NCI-H2227 (cell line): ENCODE results near the gene ARHGAP4.

Experiments
- DNase-seq: peaks from one replicate; lab custom pipeline; 2025; ENCODE audit not compliant: unreplicated experiment; lab: John Stamatoyannopoulos, UW

Gene ARHGAP4

DNA sequence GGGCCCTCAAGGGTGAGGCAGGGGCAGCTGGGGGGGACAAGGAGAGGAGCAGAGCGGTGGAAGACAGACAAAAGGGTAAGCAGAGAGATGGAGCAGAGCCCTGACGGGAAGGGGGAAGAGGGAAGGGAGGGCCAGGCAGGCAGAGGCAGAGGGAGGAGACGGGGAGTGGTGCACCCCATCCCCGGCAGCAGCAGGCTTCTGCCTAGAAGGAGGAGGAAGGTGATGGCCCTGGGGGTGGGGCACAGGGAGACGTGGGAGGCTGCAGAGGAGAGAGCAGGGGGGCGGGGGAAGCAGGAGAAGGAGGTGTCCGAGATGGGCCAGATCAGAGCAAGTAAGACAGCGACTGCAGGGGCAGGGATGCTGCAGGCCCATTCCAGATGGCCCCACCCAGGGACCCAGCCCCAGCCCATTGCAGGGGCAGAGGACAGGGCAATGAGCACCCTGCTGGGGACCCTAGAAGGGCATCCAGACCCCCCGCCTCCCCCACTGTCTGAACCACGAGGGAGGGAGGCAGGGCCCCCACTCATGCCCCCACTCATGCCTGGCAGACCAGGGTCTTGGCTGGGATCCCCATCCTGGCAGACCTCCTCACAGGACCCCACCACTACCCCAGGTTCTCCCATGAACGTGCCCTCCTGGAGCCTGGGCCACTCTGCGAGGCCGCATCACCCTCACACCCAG lies 42.8 kb downstream of the ARHGAP4 start:
- DNase-seq = peak; percentile 53

DNA sequence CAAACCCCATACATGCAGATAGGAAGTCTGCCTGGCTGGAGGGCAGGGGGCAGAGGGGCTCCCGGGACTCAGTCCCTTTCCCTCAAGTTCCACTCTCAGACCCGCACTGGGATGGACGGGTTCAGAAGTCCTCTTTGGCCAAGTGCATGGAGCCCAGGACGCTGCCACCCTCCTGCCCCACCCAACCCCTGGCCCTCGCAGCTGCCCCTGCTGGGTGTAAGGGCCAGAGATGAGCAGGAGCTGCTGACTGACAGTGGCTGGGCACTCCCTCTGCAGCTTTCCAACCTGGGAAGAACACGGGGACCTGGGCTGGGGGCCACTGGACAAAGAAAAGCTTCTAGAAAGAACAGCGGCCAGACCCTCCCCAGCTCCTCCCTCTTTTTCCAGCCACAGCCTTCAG lies 43.5 kb downstream of the ARHGAP4 start:
- peak; percentile 14 for DNase-seq

DNA sequence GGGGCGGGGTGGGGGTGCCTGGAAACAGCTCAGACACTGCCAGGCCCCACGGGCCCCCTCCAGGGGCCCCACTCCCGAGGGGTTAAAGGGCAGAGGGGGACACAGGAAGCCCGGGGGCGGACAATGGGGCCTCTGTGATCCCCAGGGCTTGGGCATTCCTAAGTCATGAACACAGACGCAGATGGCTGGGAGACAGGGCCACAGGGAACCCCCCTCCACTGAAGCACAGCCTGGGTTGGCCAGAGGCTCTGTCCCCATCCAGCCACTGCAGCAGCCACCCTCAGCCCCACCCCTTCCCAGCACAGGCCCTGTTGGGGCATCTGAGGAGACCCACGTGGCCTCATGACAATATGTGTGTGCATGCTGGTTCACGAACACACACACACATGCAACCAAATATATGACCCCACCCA lies 44.0 kb downstream of the ARHGAP4 start:
- peak; percentile 21 for DNase-seq

DNA sequence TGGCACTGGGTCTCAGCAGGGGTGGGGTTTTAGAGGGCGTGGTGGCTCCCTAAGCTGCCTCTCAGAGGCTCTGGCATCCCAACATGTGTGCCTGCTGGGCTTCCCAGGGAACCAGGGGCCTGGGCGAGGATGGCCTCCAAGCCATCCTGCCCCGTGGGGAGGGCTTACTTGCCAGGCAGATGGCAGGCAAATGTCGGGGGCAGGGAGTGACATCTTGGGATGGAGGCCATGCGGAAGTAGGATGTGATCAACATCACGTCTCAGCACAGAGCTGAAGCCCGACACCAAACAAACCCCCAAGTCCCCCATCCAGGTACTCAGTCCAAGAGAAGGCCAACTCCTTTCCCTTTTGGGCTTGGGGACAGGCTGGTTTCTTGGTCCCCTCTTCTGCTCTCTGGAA lies 44.8 kb downstream of the ARHGAP4 start:
- no peak for DNase-seq

DNA sequence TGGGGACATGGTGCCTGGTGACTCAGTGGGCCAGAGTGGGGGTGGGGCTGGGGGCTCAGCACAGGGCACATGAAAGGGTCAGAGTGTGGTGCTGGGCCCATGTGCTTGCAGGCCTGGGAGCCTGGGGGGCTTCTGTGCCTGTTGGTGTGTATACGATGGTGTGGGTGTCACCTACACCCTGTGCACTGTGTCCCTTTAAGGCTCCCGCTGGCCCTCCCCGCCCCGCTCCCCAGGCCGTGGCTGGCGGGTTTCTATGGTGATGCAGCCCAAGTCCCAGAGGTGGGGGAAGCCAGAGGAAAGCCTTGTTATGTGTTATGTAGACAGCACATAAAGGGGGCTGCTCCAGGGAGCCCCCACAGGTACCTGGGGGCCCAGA lies 45.6 kb downstream of the ARHGAP4 start:
- peak; percentile 34 for DNase-seq

DNA sequence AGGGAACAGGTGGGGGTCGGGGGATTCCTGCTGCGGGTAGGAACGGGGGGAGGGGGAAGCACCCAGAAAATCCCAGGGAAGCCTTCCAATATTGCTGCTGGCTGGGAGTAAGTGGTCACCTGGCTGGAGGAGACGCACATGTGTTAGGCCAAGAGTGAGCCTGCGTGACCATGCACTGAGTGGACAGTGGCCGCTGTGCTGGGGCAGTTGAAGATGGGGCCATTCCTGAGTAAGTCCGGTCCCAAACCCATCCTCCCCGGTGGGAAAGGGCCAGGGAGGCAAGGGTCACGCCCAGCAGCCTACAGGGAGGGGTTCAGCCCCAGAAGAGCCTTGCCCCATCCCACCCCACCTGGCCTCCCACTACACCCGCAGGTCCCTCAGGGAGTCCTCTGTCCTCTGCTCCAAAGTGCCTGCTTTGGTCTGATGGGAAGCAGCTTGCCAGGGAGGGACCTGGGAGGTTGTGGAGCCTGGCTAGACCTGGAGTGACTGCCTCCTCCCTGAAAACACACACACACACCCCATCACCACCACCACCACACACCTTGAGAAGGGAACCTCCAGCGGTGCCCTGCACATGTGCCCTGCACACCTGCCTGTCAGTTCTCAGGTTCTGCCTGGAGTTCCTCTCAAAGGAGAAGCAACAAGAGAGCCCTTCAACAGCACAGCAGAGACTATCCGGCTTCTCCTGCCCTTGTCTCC lies 46.2 kb downstream of the ARHGAP4 start:
- no peak for DNase-seq

DNA sequence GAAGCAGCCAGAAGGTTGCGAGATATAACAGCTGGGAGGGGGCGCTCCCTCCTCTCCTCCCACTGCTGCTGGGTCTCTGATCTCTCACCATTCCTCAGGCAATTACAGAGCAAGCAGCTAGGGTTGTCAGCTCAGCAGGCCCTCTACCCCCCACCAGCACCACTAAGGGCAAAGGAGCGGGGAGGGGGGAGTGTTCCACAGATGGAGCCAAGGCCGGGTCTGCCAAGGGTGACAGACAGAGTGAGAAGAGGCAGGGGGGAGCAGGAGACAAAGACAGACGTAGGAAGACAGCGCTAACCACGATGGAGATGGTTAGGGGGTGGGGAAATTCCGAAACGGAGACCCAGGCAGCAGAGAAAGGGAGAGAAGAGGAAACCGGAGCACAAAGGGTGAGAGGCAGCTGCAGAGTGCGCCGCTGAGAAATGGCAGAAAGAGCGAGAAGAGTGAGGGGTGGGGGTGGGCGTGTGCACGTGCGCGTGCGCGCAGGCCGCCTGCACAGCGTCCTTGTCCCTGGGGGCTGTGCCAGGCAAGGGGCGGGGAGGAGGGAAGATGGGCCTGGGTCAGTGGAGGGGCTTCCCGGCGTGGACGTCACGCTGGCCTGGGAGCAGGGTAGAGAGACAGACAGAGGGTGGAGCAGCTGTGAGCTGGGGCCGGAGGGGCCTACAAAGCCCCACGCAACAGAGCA lies 47.0 kb downstream of the ARHGAP4 start:
- peak; percentile 85 for DNase-seq

DNA sequence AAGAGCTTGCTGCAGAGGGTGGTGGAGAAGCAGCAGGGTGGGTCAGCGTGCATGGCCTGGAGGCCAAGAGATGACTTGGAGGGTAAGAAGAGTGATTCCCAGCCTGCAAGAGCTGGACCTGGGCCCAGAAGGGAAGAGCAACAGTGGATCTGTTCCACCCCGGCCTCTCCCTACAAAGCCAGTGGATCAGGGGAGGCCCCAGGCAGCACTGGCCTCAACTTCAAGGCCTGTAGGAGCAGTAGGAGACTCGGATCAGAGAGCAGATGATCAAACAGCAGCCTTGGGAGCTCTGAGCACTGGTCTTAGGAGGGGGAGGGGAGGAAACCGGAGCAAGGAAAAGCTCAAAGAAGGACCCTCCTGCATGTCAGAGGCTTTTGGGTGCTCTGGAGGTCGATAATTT lies 47.7 kb downstream of the ARHGAP4 start:
- DNase-seq = no peak

DNA sequence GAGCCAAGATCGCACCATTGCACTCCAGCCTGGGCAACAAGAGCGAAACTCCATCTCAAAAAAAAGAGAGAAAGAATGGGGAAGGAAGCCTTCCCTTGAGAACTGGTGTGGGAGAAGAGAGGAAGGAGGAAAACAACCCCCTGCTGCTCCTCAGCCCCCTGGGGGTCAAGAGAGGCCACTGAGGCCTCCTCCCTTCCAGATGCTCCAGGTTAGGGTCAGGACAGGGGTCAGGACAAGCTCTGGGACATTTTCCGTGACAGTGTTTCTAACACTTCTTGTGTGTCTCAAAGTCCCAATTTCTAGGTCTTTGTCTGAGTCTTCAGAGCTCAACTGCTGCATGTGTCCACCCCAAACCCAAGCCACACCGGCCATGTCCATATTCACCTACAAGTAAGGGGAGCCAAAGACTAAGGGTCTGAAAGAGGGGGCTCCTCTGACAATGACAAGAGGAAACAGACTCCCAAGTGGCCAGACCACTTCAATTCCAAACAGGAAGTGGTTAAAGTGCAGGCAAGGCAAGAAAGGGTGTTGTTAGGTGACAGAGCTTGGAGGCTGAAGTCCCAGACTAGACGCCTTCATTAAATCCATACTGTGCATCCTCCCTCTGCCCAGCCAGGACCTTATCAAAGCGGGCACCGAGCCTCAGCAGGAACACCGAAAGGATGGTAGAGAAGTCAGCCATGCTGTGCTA lies 48.3 kb downstream of the ARHGAP4 start:
- no peak for DNase-seq

DNA sequence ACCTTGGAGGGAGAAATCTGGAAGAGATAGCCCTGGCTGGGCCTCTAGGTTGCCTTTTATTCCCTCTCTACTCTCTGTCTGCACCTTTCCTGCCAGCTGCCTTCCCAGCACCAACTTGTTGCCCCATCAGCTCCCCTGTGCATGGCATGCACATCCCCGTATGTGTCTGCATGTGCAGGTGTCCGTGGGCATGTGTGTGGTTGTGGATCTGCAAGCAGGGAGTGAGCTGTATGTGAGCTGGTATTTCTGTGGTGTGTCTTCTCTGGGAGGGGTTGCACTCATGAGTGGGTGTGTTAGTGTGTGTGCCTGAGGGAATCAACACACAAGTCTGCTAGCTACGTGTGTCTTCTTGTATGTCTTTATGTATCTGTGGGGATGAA lies 50.0 kb downstream of the ARHGAP4 start:
- no peak for DNase-seq

DNA sequence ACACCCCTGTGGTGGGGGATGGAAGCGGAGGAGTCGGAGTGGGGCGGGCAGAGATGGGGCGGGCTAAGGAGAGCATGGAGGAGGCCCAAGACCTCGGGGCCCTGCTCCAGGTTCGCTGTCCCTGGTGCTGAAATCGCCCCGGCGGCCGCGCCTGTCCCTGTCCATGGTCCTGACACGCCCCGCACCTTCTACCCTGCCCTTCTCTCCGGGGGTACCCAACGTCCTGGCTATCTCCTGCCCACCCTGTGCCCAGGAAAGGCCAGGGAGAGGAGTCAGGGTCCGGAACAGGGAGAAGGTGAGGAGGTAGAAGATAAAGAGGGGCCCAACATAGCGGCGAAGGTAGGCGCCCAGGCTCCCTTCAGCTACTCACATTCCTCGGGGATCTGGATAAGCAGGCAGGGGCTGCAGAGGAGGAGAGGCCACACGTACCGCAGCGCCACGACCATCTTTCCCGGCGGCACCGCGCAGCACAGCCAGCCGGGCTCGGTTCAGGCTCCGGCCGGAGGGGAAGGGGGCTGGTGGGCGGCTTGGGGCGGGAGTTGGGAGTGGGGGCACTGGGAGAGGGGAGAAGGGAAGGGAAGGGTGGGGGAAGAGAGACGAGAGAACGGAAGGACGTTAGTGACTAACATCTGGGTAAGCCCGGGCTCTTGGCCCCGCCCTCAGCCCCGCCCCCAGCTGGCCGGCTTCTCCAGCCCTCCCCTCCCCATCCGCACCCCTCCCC lies 50.5 kb downstream of the ARHGAP4 start:
- peak; percentile 62 for DNase-seq

DNA sequence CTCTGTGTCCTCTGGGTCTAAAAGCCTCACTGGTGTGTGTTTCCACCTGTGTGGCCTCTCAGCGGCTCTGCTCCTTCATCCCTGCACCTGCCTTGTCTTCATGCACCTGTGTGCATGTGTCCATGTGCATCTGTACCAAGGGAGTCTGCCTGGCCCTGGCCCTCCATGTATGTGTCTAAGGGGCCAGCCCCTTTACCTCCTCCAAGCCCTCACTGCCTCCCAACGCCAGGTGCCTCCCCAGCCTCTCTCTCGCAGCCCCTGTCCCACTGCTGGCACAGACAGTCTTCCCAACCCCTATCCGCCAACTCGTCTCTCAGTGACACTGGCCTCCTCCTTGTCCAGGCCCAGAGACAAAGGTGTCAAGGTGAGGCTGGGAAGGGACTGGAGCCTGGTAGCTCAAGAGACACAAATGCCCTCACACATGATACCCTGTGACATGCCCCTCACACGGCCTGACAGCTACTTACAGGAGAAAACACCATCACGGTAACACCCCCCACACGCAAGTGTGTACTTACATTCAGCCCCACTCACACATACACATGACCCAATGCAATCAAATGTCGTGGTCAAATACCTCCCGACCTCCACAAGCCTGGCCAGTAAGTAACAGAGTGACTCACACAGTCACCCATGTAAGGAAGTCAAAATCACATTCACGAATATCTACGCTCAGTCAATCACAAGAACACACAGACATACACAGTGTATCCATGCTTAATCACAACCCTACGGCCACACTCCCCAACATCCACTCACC lies 51.5 kb downstream of the ARHGAP4 start:
- DNase-seq = no peak

DNA sequence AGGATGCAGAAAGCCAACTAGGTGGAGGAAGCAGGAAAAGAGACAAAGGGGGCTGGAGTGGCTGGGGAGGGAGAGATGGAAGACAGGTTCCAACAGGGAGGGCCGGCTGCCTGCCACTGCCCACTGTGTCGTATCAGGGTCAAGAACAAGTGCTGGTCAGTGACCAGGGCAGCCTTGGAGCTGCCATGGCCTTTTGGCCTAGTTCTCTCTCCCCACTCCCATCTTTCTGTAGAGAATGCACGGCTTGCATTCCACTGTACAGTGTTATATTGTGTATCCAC lies 52.0 kb downstream of the ARHGAP4 start:
- no peak for DNase-seq

DNA sequence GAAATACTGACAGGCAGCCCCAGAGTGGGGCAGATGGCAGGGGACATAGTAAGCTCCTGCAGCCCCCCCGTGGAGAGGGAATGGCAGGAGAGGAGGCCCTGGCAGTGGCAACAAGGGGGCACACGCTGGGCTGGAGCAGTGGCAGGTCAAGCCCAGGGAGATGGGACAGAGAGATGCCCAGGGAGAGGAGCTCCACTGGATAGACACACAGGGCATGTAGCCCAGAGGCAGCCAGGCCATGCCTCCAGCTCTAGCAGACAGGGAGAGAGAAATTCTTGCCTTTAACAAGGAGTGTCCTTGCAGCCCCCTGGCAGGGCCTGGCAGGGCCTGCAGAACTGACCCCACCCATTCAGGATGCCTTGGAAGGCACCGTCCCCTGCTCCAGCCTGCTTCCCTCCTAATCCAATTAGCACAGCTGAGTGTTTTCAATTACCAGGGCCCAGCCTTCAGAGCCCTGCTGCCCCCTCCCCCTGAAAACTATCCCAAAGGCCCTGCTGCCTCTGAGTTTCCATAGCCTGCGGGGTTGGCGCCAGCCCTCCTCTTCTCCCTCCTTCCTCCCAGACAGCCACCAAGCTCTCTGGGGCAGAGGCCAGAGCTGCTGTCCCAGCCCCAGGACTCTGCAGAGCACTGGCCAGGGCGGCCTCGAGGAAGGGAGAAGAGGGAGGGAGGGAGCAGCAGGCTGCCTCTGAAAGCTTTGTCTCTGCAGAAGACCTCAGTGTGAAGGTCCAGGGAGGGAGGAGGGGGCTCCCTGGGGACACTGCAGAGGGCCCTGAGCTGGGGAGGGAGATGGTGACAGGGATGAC lies 52.6 kb downstream of the ARHGAP4 start:
- peak; percentile 36 for DNase-seq

DNA sequence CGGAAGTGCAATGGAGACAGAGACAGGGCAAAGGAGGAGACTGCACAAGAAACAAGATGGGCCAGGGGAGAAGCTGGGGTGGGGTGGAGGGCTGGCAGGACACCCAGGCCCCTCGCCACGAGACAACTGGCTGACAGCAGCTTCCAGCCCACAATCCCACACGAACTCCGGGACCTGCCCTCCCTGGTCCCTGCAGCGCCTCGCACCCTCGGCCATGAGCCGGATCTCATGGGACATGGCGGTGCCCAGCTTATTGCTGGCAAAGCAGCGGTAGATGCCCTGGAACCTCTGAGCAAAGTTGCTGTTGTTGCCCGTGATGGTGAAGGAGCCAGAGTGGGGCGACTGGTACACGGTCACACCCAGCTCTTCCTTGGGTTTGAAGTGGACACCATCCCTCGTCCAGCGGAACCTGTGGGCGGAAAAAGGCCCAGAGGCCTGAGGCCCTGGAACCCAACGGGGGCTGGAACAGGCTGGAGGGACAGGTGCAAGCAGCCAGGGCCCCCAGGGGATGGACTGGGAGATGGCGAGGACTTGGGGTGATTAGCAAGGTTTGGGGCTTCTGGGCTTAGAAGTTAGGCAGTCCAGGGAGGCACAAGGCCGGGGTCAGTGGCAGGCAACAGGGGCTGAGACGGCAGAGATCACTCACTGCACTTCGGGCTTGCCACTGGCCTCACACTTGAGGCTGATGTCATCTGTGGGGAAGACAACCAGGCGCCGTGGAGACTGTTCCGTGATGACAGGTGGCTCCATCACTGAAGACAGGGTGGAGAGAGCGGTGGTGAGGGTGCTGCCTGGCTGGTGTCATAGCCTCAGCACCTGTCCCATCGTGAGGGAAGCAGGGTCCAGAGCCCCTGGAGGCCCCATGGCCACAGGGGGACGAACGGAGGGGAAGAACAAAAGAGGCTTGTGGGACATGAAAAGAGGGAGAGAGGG lies 53.9 kb downstream of the ARHGAP4 start:
- no peak for DNase-seq

DNA sequence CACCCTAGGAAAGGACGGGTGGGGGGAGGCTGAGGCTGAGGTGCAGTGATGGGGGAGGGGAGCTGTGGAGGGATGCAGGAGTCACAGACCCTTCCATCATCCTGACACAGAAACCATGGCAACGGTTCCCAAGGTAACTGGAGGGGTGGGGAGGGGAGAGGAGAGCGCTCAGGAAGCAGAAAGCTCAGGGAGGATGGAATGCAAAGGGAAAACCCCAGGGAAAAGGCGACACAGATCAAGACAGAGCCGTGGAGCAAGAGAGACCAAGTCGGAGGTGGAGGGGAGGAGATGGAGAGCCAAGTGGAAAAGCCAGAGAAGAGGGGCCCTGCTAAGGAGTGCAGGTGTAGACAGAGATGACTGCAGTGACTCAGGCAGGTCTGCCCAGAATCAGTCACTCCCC lies 54.6 kb downstream of the ARHGAP4 start:
- DNase-seq = peak; percentile 83

DNA sequence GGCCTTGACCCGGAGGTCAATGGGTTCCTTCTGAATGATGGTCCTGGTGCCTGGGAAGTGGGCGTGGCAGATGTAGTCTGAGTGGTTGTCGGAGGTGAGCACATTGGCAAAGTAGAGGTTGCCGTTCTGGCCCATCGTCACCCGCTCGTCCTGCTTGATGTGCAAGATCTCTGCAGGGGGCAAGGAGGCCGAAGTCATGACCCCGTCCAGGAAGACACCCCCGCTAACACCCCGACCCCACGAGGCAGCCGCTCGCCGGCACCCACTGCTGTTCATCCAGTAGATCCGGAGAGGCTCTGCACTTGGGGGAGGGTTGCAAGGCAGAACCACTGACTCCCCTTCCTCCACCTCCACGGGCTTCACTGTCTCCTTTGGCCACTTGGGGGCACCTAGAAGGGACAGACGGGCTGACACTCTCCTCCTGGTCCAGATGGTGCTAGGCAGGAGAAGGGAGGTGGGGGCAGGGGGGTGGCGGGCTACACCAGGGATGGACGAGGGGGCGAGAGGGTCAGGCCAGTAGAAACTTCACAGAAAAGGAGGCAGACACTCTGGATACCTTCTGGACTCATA lies 55.2 kb downstream of the ARHGAP4 start:
- DNase-seq = peak; percentile 20

DNA sequence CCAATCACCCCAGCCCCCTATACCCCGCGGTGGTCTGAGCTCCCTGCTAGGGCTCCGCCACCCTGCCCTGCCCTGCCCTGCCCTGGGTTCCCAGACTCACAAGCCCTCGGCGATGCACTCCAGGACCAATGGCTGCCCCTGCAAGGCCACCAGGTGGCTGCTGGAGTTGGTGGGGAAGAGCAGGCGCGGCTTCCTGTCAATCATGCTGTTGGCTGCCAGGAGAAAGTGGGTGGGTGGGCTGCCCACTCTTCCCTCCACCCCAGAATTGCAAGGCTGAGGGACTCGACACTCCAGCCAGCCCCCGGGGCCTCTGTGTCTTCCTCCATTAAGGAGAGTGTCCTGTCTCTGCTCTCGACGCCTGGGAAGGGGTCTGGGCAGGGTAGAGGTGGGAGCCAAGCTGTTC lies 55.8 kb downstream of the ARHGAP4 start:
- DNase-seq = no peak
